ENCODE data around the gene ADRA1B. TPM values are rescaled to one million over a fixed set of nuclear protein-coding genes. Genes with fewer than 3 reads are reported as not detected.

The ADRA1B gene
- total and polyA plus RNA-seq, 2 of the 8 experiments (the other 6 are each of a cell fraction or from before 2014, with no cell fraction given), result not detected

DNA sequence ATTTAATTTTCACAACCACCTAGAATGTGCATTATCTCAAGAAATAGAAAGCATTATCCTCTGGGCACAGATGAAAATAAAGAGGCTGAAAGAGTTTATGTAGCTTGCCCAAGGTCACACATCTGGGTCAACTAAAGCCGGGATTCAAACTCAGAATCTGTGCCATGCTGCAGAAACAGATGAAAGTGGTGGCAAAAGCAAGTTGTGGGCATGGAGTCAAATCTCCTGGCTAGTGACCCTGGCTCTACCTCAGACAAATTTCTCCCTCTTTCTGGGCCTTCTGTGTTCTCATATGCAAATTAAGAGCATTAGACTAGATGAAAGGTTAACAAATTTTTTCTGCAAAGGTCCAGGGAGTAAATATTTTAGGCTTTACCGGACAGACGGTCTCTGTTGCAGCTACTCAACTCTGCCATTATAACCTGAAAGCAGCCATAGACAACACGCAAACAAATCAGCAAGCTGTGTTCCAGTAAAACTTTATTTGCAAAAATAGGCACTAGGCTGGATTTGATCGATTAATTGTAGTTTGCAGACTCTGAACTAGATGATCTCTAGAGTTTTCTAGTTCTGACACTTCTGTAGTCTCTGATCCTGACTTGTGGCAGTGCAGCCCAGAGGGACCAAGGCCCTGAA lies 6.0 kb upstream of the ADRA1B start:
- no peaks in the 10 kb centered on the region for H3K36me3 ChIP-seq (ENCODE audit: control insufficient read depth in 2 of 4, insufficient read depth in 4 of 4, low read length in 3 of 4)
- H3K9ac ChIP-seq (replicated peaks in 1 of 4; ENCODE audit: extremely low read depth in 1 of 4, low read depth in 3 of 4, low read length in 3 of 4), result no peak overlapping the region
- no peak overlapping the region for H3K4ac ChIP-seq (replicated peaks; ENCODE audit: insufficient read length, low read depth, low read length)
- no peak for DNase-seq (ENCODE audit: low read depth in 1 of 2, low spot score in 2 of 2)
- no peak overlapping the region for H2BK5ac ChIP-seq (ENCODE audit: low read depth, low read length)
- H3K56ac ChIP-seq (replicated peaks; ENCODE audit: insufficient read length, low read depth, low read length), result no peak overlapping the region
- ChIA-PET POLR2A (ENCODE audit: partially characterized antibody) (no interaction called here), CTCF (ENCODE audit: partially characterized antibody) (interaction anchor here (0.9 to 6.3 kb wide), 3 partner anchors 14 to 467 kb away, joined by 4 to 49 read pairs (median 5); no protein-coding TSS in a partner anchor)
- no peak overlapping the region for H4K5ac ChIP-seq (ENCODE audit: insufficient read length, low read depth, low read length)
- H4K8ac ChIP-seq (ENCODE audit: extremely low read depth, insufficient read depth, low read length), result no peak overlapping the region
- 85% methylated on average over 5 of the region's 5 CpGs; no CpG with 5 or more reads in 1 of the 2 experiments for WGBS, 2 experiments (ENCODE audit: extremely low coverage in 1 of 2, insufficient coverage in 1 of 2, insufficient read length in 1 of 2, insufficient replicate concordance in 2 of 2, low coverage in 1 of 2, low lambda C conversion rate in 2 of 2, missing lambda C conversion rate in 1 of 2)
- no peak overlapping the region for H2AK5ac ChIP-seq (ENCODE audit: low read depth, low read length)
- H3K18ac ChIP-seq (ENCODE audit: extremely low read depth, low read length), result no peak overlapping the region
- H2BK15ac ChIP-seq (ENCODE audit: low read length), result no peak overlapping the region
- no peaks in the 10 kb centered on the region for H3K9me3 ChIP-seq (ENCODE audit: insufficient read depth in 2 of 2, low read depth in 1 of 2, low read length in 1 of 2)
- H2BK20ac ChIP-seq (ENCODE audit: low read length), result no peak overlapping the region
- no peak overlapping the region for H2BK12ac ChIP-seq (ENCODE audit: low read depth, low read length)
- H2BK120ac ChIP-seq (replicated peaks; ENCODE audit: low read depth, low read length), result no peak overlapping the region
- H3K27me3 ChIP-seq (replicated peaks in 1 of 4; ENCODE audit: control insufficient read depth in 3 of 4, extremely low read depth in 1 of 4, insufficient read depth in 3 of 4, low read length in 3 of 4), result peaks cover 0 to 12% (median 6%) of the 10 kb centered on the region in 4 experiments; a peak in 5 of 7 replicates
- H3K23me2 ChIP-seq (ENCODE audit: low read depth, low read length), result no peaks in the 10 kb centered on the region
- H3K79me1 ChIP-seq (ENCODE audit: low read depth, low read length), result no peaks in the 10 kb centered on the region
- no peak overlapping the region for H3K4me2 ChIP-seq (ENCODE audit: insufficient read depth in 1 of 2, low read depth in 2 of 2, low read length in 2 of 2)
- FAIRE-seq, result no peak
- no peak overlapping the region for H3K27ac ChIP-seq (ENCODE audit: low read depth, low read length)
- H3K4me3 ChIP-seq (ENCODE audit: extremely low read depth in 1 of 4, insufficient read depth in 2 of 4, low read depth in 3 of 4, low read length in 4 of 4), result no peak overlapping the region
- no peak overlapping the region for H3K23ac ChIP-seq (ENCODE audit: insufficient read length)
- peaks cover 0 to 4% (median 2%) of the 10 kb centered on the region in 4 experiments; a peak in 1 of 7 replicates for H3K4me1 ChIP-seq (replicated peaks in 1 of 4; ENCODE audit: control insufficient read depth in 3 of 4, insufficient read depth in 4 of 4, low read length in 3 of 4)
- H4K91ac ChIP-seq (replicated peaks; ENCODE audit: insufficient read length, low read length), result no peak overlapping the region
- H3K14ac ChIP-seq (ENCODE audit: insufficient read length), result no peak overlapping the region
- no peaks in the 10 kb centered on the region for H3K79me2 ChIP-seq (ENCODE audit: control insufficient read depth in 1 of 2, insufficient read depth in 2 of 2, low read length in 2 of 2)
- no peak overlapping the region for H2AFZ ChIP-seq (ENCODE audit: low read length)
- no peaks in the 10 kb centered on the region for H4K20me1 ChIP-seq (replicated peaks in 1 of 2; ENCODE audit: control insufficient read depth in 1 of 2, insufficient read depth in 2 of 2, low read length in 2 of 2)
- TF ChIP-seq HDAC2 (IDR thresholded peaks at IDR 0.05; ENCODE audit: borderline replicate concordance in 1 of 2, low read depth in 2 of 2, low read length in 2 of 2) (no peak), GTF2F1 (IDR thresholded peaks at IDR 0.05; ENCODE audit: borderline replicate concordance, low read depth, low read length) (no peak), GABPA (IDR thresholded peaks at IDR 0.05; ENCODE audit: borderline replicate concordance, insufficient read depth, low read length) (no peak), BACH1 (IDR thresholded peaks at IDR 0.05; ENCODE audit: low read length) (no peak), NANOG (IDR thresholded peaks at IDR 0.05; ENCODE audit: insufficient read depth, low read depth, low read length, poor library complexity, severe bottlenecking) (no peak), ZNF274 (IDR thresholded peaks at IDR 0.05; ENCODE audit: borderline replicate concordance, extremely low read depth, low read length) (no peak), EGR1 (IDR thresholded peaks at IDR 0.05; ENCODE audit: borderline replicate concordance, low read depth, low read length) (no peak), EP300 (IDR thresholded peaks at IDR 0.05; ENCODE audit: borderline replicate concordance in 1 of 2, low read depth in 2 of 2, low read length in 2 of 2) (no peak), BRCA1 (IDR thresholded peaks at IDR 0.05; ENCODE audit: low read depth, low read length) (no peak)
- TF ChIP-seq, protein P1, sequence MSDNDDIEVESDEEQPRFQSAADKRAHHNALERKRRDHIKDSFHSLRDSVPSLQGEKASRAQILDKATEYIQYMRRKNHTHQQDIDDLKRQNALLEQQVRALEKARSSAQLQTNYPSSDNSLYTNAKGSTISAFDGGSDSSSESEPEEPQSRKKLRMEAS (IDR thresholded peaks at IDR 0.05), result no peak
- TF ChIP-seq, protein P2, sequence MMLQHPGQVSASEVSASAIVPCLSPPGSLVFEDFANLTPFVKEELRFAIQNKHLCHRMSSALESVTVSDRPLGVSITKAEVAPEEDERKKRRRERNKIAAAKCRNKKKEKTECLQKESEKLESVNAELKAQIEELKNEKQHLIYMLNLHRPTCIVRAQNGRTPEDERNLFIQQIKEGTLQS (IDR thresholded peaks at IDR 0.05; ENCODE audit: insufficient read depth, low read depth, low read length), result no peak
